Measurements from ENCODE around the gene BMF.

- TF ChIP-seq POLR2A (IDR thresholded peaks at IDR 0.05), result no peak
- TF ChIP-seq EP300 (IDR thresholded peaks at IDR 0.05), result no peak
- TF ChIP-seq CTCF (IDR thresholded peaks at IDR 0.05), result no peak
Observed at GRCh38 chr15:40100123-40100946, 8.3 kb downstream of the BMF start.

All from upper lobe of left lung (tissue), 4 donors.